ENCODE results near the gene USP2. TPM values are rescaled to one million over a fixed set of nuclear protein-coding genes. Genes with fewer than 3 reads are reported as not detected.

USP2 gene
- total and polyA plus RNA-seq, 2 of the 4 experiments (the other 2 are of a cell fraction): 0.18 to 0.79 TPM

DNA sequence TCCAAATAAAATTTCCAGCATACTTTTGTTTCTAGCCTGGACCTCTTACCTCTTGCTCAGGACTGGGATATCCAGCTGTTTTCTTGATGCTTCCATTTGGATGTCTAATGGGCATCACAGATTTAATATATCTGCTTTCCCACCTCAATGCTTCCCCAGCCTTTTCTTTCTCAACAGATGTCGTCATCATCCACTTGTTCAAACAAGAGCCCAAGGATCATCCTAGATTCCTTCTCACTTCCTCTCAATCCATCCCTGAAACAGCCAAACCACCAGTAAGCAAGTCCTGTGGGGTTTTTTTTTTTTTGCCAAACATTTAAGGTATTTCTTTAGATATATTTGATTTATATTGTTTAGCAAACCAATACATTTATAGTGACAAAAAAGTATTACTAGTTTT lies 29.0 kb upstream of the USP2 start:
- intact Hi-C loops (cut with micrococcal nuclease) (no loop called here), dilution Hi-C loops (cut with HindIII; ENCODE audit: low sequenced_read_pairs, unreplicated experiment) (no loop called here), in situ Hi-C loops (cut with MboI; ENCODE audit: low sequenced_read_pairs) (no loop called here)
- Histone ChIP-seq H3K4me3 (ENCODE audit: insufficient read depth, low read depth, low read length) (no peak overlapping the region), H2AFZ (replicated peaks; ENCODE audit: low read length, poor library complexity) (no peak overlapping the region), H3K27ac (ENCODE audit: insufficient read depth, low read length) (no peak overlapping the region), H3K79me1 (ENCODE audit: low read depth in 1 of 2, low read length in 2 of 2) (no peaks in the 10 kb centered on the region), H2BK20ac (ENCODE audit: low read depth, low read length) (no peak overlapping the region), H3K14ac (replicated peaks; ENCODE audit: low read depth, low read length) (no peak overlapping the region), H3K9me1 (ENCODE audit: insufficient read depth, low read length) (peaks cover 2% of the 10 kb centered on the region; the same call in 1 of the 2 replicates), H3K36me3 (ENCODE audit: control insufficient read depth, insufficient read depth, low read length) (no peaks in the 10 kb centered on the region), H4K91ac (ENCODE audit: insufficient read depth, low read depth, low read length) (no peak overlapping the region), H3K56ac (ENCODE audit: extremely low read depth, insufficient read depth, low read length) (no peak overlapping the region), H2BK5ac (ENCODE audit: low read depth, low read length, poor library complexity, severe bottlenecking) (no peak overlapping the region), H2BK15ac (ENCODE audit: low read depth, low read length) (no peak overlapping the region), H3K9ac (ENCODE audit: low read depth, low read length) (no peak overlapping the region), H4K8ac (ENCODE audit: low read depth in 2 of 2, low read length in 2 of 2) (no peak overlapping the region), H3K27me3 (ENCODE audit: control insufficient read depth, insufficient read depth, low read length) (peaks cover 2% of the 10 kb centered on the region; the same call in 1 of the 2 replicates), H2AK5ac (ENCODE audit: low read depth, low read length) (no peak overlapping the region), H2AK9ac (replicated peaks; ENCODE audit: low read depth, low read length, poor library complexity) (no peak overlapping the region), H3K4me2 (ENCODE audit: low read depth, low read length) (no peak overlapping the region), H4K5ac (ENCODE audit: low read depth, low read length) (no peak overlapping the region), H3K9me3 (ENCODE audit: control insufficient read depth, insufficient read depth, low read length) (no peaks in the 10 kb centered on the region; the same call in 1 of the 2 replicates), H3K23ac (ENCODE audit: low read depth, low read length) (no peak overlapping the region), H3K18ac (ENCODE audit: low read depth, low read length) (no peak overlapping the region), H3K4ac (ENCODE audit: low read depth, low read length) (no peak overlapping the region), H3K4me1 (ENCODE audit: control insufficient read depth, insufficient read depth, low read length) (no peaks in the 10 kb centered on the region), H4K20me1 (ENCODE audit: insufficient read depth, low read length) (no peaks in the 10 kb centered on the region), H2BK120ac (ENCODE audit: low read depth, low read length) (no peak overlapping the region)
- ATAC-seq (ENCODE audit: low read depth) (no peak), DNase-seq (no peak)
- no CpG with 5 or more reads among the region's 1 CpG for WGBS, 2 experiments (ENCODE audit: extremely low coverage in 2 of 2, insufficient read length in 1 of 2)
- no TSS peak for BruUV-seq (replicated peaks)
- ChIA-PET POLR2A (ENCODE audit: unreplicated experiment) (no interaction called here), CTCF (no interaction called here)
- no peak for TF ChIP-seq ELK1 (IDR thresholded peaks at IDR 0.05; ENCODE audit: borderline replicate concordance, low read depth, low read length)
- TF ChIP-seq MXI1 (IDR thresholded peaks at IDR 0.05; ENCODE audit: borderline replicate concordance, low read depth, low read length): no peak
- TF ChIP-seq FOS (IDR thresholded peaks at IDR 0.05; ENCODE audit: low read depth, low read length): no peak
- TF ChIP-seq USF2 (IDR thresholded peaks at IDR 0.05; ENCODE audit: low read depth, low read length): no peak
- no peak for TF ChIP-seq MAZ (IDR thresholded peaks at IDR 0.05; ENCODE audit: borderline replicate concordance, low read depth, low read length)
- TF ChIP-seq POLR2A (IDR thresholded peaks at IDR 0.05; ENCODE audit: low read depth, low read length): no peak

Data from IMR-90 (cell line).